Activated CD4-positive, alpha-beta T cell treated with anti-CD3 and anti-CD28 coated beads, Interleukin-2, amount 10 ng/mL, durations not matched to agents 7 days and 5 days (primary cell): Measurements from ENCODE around the gene ADD1. TPM values are rescaled to one million over a fixed set of nuclear protein-coding genes. Genes with fewer than 3 reads are reported as not detected.

Experiments
- CTCF ChIA-PET: fragments of 350-600 bp; sonication (Branson Sonifier 250); formaldehyde crosslinking; loops from one replicate; lab custom pipeline; 2021; ENCODE audit warnings: antibody characterized with exemption; lab: Charles Lee
- POLR2A ChIA-PET: fragments of 350-600 bp; sonication (Branson Sonifier 250); formaldehyde crosslinking; loops from one replicate; lab custom pipeline; 2021; ENCODE audit warnings: antibody characterized with exemption; lab: Charles Lee
- DNase-seq: peaks from one replicate; pipeline ENCODE4 v3.0.0-alpha.2; 2020
- H3K27ac Mint-ChIP-seq: one replicate; pipeline ENCODE4 v1.8.0; 2021; ENCODE audit warnings: mild to moderate bottlenecking, moderate library complexity, mixed read lengths
- H3K27me3 Mint-ChIP-seq: one replicate; pipeline ENCODE4 v1.8.0; 2021; ENCODE audit warnings: mixed read lengths
- H3K36me3 Mint-ChIP-seq: one replicate; pipeline ENCODE4 v1.8.0; 2021; ENCODE audit warnings: low read depth, mixed read lengths
- H3K4me1 Mint-ChIP-seq: one replicate; pipeline ENCODE4 v1.8.0; 2021; ENCODE audit warnings: mixed read lengths
- H3K4me3 Mint-ChIP-seq: one replicate; pipeline ENCODE4 v1.8.0; 2021; ENCODE audit warnings: mild to moderate bottlenecking, moderate library complexity, mixed read lengths
- H3K9me3 Mint-ChIP-seq: one replicate; pipeline ENCODE4 v1.8.0; 2021; ENCODE audit warnings: mixed read lengths
- total RNA-seq, 2 experiments: library from RNA; stranded (reverse); gene quantifications; one replicate each; pipeline ENCODE4 v1.2.3, GENCODE V29; 2021

The ADD1 gene
- total RNA-seq, 2 experiments from 2014 or later: 264 to 266 TPM

DNA sequence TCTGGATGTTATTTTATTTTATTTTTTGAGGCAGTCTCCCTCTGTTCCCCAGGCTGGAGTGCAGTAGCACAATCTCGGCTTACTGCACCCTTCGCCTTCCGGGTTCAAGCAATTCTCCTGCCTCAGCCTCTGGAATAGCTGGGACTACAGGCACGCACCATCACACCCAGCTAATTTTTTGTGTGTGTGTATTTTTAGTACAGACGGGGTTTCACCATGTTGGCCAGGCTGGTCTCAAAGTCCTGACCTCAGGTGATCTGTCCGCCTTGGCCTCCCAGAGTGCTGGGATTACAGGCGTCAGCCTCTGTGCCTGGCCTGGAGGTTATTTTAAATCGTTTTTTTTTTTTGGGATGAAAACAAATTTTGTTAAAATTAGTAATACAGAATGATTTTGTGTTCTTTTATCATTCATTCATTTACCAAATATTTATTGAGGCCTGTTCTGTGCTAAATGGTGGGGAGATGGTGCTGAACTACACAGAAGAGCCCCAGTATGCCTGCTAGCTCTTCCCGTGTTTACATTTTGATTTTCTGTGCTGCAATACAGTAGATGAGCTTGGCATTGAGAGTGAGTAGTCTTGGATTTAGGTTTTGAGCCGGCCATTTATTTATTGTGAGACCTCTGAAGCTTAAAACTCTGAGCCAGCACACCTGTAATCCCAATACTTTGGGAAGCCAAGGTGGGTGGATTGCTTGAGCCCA is 22.7 kb downstream of the ADD1 start:
- no peaks in the 10 kb centered on the region for H3K27me3 Mint-ChIP-seq
- DNase-seq: no peak
- H3K27ac Mint-ChIP-seq: no peak overlapping the region
- no peak overlapping the region for H3K4me3 Mint-ChIP-seq
- no peaks in the 10 kb centered on the region for H3K9me3 Mint-ChIP-seq
- ChIA-PET CTCF (interaction anchor here (1.8 kb wide), 1 partner anchor 24 kb away, joined by 6 read pairs; no protein-coding TSS in a partner anchor), POLR2A (no interaction called here)
- H3K36me3 Mint-ChIP-seq: peaks cover 12% of the 10 kb centered on the region
- H3K4me1 Mint-ChIP-seq: peaks cover 52% of the 10 kb centered on the region

DNA sequence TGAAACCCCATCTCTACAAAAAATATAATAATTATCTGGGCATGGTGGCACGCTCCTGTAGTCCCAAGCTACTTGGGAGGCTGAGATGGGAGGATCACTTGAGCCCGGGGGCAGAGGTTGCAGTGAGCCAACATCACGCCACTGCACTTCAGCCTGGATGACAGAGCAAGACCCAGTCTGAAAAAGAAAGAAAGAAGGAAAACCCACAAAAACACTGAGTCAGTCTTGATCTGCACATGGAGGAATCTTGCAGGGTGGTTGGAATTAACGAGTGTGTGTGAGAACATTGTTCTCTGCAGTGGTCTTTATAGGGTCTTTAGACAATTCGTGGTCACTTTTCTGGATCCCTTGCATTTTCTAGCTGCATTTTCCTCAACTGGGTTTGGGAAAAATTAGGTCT is 23.2 kb downstream of the ADD1 start:
- H3K36me3 Mint-ChIP-seq: peaks cover 17% of the 10 kb centered on the region

DNA sequence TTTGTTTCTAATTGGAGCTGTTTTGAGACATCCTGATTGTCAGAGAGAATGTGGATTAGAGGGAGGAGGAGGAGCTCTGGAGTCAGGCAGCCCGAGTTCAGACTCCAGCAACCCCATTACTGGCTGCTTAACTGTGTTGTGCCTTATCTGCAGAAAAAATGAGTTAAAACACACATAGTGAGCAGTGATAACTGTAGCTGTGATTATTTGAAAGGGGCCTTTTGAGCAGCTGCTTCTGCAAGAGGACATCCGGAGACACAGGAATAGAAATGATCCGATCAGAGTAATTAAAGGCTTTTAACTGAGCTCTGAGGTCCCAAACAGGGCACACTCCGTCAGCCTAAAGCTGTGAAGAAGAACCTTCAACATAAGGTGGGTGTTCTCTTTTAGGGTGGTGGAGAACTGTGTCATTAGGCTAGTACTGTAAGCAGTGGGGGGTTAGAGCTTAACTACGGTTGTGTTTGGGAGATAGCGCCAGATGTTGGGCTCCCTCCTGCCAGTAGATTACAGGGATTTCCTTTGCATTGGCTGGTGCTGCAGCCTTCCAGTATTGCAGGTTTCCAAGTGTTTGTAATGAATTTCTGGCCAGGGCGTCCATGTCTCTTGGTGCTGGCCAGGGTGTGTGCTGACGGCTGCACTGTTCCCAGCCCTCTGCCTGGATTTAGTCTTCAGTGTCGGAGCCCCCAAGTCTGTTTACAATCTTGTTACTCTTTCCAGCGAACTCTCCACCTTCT is 24.3 kb downstream of the ADD1 start:
- DNase-seq: no peak
- CTCF ChIA-PET: interaction anchor here (1.0 to 1.8 kb wide), 4 partner anchors 11 to 104 kb away, joined by 3 to 6 read pairs (median 4); no protein-coding TSS in a partner anchor
- Mint-ChIP-seq H3K9me3 (no peaks in the 10 kb centered on the region), H3K4me3 (no peak overlapping the region), H3K36me3 (peaks cover 15% of the 10 kb centered on the region), H3K27ac (no peak overlapping the region), H3K27me3 (no peaks in the 10 kb centered on the region), H3K4me1 (peaks cover 46% of the 10 kb centered on the region)
- POLR2A ChIA-PET: no interaction called here

More for the DNA sequence above, 23.2 kb downstream of the ADD1 start:
- Mint-ChIP-seq H3K27ac (peak overlapping the region; percentile 37), H3K4me3 (no peak overlapping the region), H3K4me1 (peaks cover 52% of the 10 kb centered on the region), H3K27me3 (no peaks in the 10 kb centered on the region), H3K9me3 (no peaks in the 10 kb centered on the region)
- CTCF ChIA-PET: interaction anchor here (1.0 to 1.8 kb wide), 4 partner anchors 10 to 103 kb away, joined by 3 to 6 read pairs (median 4); no protein-coding TSS in a partner anchor
- no peak for DNase-seq
- POLR2A ChIA-PET: no interaction called here

DNA sequence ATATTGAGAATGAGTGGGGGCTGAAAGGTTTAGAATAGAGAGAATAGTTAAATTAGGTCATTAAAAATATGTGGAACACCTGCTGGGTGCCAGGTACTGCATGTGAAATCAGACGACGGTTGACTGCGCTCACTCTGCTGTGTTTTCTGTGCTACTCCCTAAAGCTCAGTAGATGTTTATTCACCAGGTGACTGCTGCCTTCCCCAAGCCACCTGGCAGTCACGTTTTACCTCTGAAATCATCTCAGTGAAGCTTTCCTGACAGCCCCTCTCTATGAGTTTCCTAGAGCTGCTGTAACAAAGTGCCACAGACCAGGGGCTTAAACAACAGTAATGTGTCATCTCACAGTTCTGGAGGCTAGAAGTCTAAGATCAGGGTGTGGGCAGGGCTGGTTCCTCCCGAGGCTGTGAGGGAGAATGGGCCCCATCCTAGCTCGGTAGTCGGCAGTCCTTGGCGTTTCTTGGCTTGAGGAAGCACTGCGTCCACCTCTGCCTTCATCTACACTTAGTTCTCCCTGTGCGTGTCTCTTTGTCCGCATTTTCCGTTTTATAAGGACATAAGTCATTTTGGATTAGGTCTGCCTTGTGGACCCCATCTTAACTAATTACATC is 25.3 kb downstream of the ADD1 start:
- peaks cover 16% of the 10 kb centered on the region for H3K36me3 Mint-ChIP-seq
- peak overlapping the region; percentile 27 for H3K27ac Mint-ChIP-seq
- H3K4me1 Mint-ChIP-seq: peaks cover 45% of the 10 kb centered on the region
- no peaks in the 10 kb centered on the region for H3K27me3 Mint-ChIP-seq
- ChIA-PET CTCF (interaction anchor here (0.8 kb wide), 1 partner anchor 8 kb away, joined by 3 read pairs; no protein-coding TSS in a partner anchor), POLR2A (no interaction called here)
- DNase-seq: no peak
- no peak overlapping the region for H3K4me3 Mint-ChIP-seq
- H3K9me3 Mint-ChIP-seq: no peaks in the 10 kb centered on the region

DNA sequence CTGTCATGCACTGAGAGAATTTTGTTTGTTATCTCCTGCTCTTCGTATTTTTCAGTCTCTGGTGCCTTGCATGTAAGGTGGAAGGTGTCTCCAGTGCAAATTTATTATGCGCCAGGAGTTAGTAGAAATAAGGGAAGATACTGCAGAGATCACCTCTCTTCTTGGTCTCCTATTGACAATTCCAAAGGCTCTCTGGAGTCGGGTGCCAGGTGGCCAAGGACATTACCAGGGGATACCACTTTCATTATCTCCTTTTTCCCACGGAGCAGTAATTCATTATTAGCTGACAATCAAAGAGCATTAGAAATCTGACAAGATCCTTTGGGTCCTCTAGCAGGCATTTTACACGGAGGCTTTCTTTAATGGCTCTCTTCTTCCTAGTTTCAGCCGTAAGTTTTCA is 26.0 kb downstream of the ADD1 start:
- H3K27ac Mint-ChIP-seq: no peak overlapping the region
- no peaks in the 10 kb centered on the region for H3K9me3 Mint-ChIP-seq
- H3K36me3 Mint-ChIP-seq: peaks cover 18% of the 10 kb centered on the region
- H3K27me3 Mint-ChIP-seq: no peaks in the 10 kb centered on the region
- no peak for DNase-seq
- no peak overlapping the region for H3K4me3 Mint-ChIP-seq
- CTCF ChIA-PET: interaction anchor here (0.8 kb wide), 1 partner anchor 8 kb away, joined by 3 read pairs; no protein-coding TSS in a partner anchor
- H3K4me1 Mint-ChIP-seq: peaks cover 44% of the 10 kb centered on the region
- POLR2A ChIA-PET: no interaction called here

DNA sequence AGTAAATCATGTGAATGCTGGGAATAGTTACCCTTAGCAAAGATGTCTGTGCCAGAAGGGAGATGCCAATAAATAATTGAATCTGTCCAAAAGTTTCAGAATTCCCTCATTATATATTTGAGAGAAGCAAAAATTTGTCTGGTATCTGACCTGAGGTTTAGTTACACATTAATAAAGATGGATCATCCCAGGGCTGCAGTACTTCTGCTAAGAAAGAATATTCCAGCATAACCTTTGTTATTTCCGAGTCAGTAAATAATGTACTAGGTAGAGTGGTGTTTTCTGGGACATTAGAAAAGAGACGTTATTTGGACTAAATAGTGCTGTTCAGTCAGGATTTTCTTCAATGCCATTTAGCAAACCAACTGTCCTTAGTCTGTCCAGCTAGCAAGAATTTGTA is 26.4 kb downstream of the ADD1 start:
- no peak overlapping the region for H3K27ac Mint-ChIP-seq
- peaks cover 18% of the 10 kb centered on the region for H3K36me3 Mint-ChIP-seq
- H3K27me3 Mint-ChIP-seq: no peaks in the 10 kb centered on the region
- CTCF ChIA-PET: interaction anchor here (0.7 to 0.8 kb wide), 3 partner anchors 9 to 305 kb away, joined by 3 to 5 read pairs (median 3); no protein-coding TSS in a partner anchor
- no peak for DNase-seq
- POLR2A ChIA-PET: no interaction called here
- no peaks in the 10 kb centered on the region for H3K9me3 Mint-ChIP-seq
- H3K4me3 Mint-ChIP-seq: no peak overlapping the region
- peaks cover 42% of the 10 kb centered on the region for H3K4me1 Mint-ChIP-seq

DNA sequence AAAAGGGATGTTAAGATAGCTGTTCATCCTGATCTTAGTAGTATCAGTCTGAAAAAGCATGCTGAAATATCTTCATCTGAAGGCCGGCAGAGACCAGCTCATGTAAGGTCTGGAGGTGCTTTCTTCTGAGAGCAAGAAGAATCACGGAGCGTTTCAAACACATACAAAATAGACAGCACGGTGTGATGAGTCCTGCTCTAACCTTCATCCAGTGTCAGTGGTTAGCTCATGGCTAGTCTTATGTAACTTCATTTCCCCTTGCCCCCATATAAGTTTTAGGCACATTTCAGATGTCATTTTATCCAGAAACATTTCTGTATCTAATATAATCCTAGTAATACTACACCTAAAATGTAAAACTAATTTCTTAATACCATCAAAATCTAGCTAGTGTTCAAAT is 27.8 kb downstream of the ADD1 start:
- Mint-ChIP-seq H3K27ac (no peak overlapping the region), H3K27me3 (no peaks in the 10 kb centered on the region), H3K9me3 (no peaks in the 10 kb centered on the region), H3K4me3 (no peak overlapping the region), H3K36me3 (peaks cover 25% of the 10 kb centered on the region), H3K4me1 (peaks cover 45% of the 10 kb centered on the region)
- CTCF ChIA-PET: interaction anchor here (0.9 to 1.1 kb wide), 2 partner anchors 18 to 29 kb away, joined by 3 read pairs; no protein-coding TSS in a partner anchor
- POLR2A ChIA-PET: no interaction called here
- no peak for DNase-seq

DNA sequence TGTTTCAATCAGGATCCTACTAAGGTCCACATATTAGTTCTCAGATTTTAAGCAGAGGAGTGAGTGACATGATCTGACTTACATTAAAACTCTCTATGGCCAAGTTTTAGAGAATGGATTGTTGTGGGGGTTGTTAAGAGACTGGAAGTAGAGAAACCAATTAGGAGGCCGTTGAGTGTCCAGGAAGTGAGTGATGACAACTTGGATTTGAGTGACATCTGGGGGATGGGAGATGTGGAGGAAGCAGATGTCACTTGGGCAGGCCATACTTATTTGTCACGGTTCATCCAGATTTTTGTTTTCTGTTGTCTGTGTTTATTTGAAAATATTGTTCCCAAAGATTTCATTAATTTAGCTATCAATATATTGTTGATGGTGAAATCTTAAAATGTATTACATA is 28.3 kb downstream of the ADD1 start:
- H3K9me3 Mint-ChIP-seq: no peaks in the 10 kb centered on the region
- H3K36me3 Mint-ChIP-seq: peaks cover 26% of the 10 kb centered on the region
- H3K27me3 Mint-ChIP-seq: no peaks in the 10 kb centered on the region
- no peak for DNase-seq
- ChIA-PET CTCF (interaction anchor here (0.9 to 1.1 kb wide), 2 partner anchors 18 to 29 kb away, joined by 3 read pairs; no protein-coding TSS in a partner anchor), POLR2A (no interaction called here)
- H3K4me1 Mint-ChIP-seq: peaks cover 44% of the 10 kb centered on the region
- peak overlapping the region; percentile 73 for H3K27ac Mint-ChIP-seq
- H3K4me3 Mint-ChIP-seq: no peak overlapping the region

DNA sequence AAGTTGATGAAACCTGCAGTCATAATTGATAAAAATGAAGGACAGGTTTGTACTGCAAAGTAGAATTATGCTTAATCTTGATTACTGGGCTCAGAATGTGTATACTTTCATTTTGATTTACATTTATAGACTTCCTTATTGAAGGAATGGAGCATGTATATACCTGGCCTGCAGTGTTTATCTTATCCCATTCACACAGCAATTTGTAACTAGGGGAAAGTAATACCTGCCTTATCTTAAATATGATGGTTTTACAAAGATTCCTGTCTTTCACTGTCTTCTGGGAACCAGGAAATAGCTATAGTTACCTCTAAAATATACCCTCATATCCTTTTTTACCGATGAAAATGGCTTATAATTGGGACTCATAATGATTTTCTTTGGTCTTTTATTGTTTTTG is 29.7 kb downstream of the ADD1 start:
- POLR2A ChIA-PET: no interaction called here
- no peak overlapping the region for H3K4me3 Mint-ChIP-seq
- no peaks in the 10 kb centered on the region for H3K27me3 Mint-ChIP-seq
- CTCF ChIA-PET: no interaction called here
- DNase-seq: no peak
- H3K4me1 Mint-ChIP-seq: peaks cover 37% of the 10 kb centered on the region
- no peak overlapping the region for H3K27ac Mint-ChIP-seq
- peaks cover 33% of the 10 kb centered on the region for H3K36me3 Mint-ChIP-seq
- no peaks in the 10 kb centered on the region for H3K9me3 Mint-ChIP-seq

DNA sequence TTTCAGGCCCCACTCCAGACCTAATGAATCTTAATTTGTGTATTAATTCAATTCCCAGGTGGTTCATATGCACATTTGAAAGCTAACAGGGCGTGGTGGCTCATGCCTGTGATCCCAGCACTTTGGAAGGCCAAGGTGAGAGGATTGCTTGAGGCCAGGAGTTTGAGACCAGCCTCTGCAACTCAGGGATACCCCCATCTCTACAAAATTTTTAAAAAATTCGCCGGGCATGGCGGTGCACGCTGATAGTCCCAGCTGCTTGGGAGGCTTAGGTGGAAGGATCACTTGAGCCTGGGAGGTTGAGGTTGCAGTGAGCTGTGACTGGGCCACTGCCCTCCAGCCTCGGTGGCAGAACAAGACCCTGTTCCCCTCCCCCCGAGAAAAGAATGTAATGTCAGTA is 31.2 kb downstream of the ADD1 start:
- Mint-ChIP-seq H3K36me3 (peaks cover 39% of the 10 kb centered on the region), H3K4me3 (no peak overlapping the region), H3K27ac (no peak overlapping the region), H3K4me1 (peaks cover 35% of the 10 kb centered on the region), H3K9me3 (no peaks in the 10 kb centered on the region), H3K27me3 (no peaks in the 10 kb centered on the region)
- no peak for DNase-seq
- POLR2A ChIA-PET: no interaction called here
- CTCF ChIA-PET: interaction anchor here (0.9 to 1.0 kb wide), 2 partner anchors 9 to 16 kb away, joined by 3 read pairs; no protein-coding TSS in a partner anchor

DNA sequence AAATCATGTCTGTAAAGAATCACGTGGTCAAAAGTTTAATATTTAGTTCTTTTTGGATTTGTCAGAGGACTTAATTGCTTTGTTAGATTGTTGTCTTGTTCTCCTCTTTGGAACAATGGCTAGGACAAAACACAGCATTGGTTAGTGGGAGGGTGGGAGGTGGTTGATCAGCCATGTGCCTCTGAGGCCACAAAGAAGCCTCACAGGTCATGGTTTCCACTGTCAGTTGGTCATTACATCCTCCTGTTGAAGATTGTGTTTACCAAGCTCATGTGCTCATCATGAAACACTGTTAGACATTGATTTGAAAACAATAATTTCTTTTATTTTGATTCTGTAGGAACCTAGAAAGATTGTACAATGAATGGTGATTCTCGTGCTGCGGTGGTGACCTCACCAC is 31.9 kb downstream of the ADD1 start:
- no peak overlapping the region for H3K27ac Mint-ChIP-seq
- no peak for DNase-seq
- POLR2A ChIA-PET: no interaction called here
- H3K27me3 Mint-ChIP-seq: no peaks in the 10 kb centered on the region
- H3K4me1 Mint-ChIP-seq: peaks cover 32% of the 10 kb centered on the region
- no peak overlapping the region for H3K4me3 Mint-ChIP-seq
- no peaks in the 10 kb centered on the region for H3K9me3 Mint-ChIP-seq
- CTCF ChIA-PET: interaction anchor here (1.0 kb wide), 1 partner anchor 15 kb away, joined by 3 read pairs; no protein-coding TSS in a partner anchor
- H3K36me3 Mint-ChIP-seq: peaks cover 40% of the 10 kb centered on the region

DNA sequence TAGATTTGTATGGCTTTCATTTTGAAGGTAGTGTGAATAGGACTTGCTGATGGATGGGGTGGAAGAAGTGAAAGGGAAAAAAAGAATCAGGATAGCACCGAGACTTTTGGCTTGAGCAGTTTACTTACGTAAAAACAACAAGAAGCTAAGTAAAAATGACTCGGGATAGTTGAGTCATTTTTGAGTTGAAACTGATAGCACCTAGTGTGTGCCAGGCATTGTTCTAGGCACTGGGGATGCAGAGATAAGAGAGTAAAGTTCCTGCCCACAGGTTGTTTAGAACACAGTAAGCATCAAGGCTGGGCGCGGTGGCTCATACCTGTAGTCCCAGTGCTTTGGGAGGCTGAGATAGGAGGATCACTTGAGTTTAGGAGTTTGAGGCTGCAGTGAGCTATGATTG is 34.7 kb downstream of the ADD1 start:
- no peak overlapping the region for H3K4me3 Mint-ChIP-seq
- peaks cover 44% of the 10 kb centered on the region for H3K36me3 Mint-ChIP-seq
- ChIA-PET CTCF (interaction anchor here (1.2 to 2.1 kb wide), 3 partner anchors 13 to 47 kb away, joined by 3 to 9 read pairs (median 6); no protein-coding TSS in a partner anchor), POLR2A (no interaction called here)
- no peaks in the 10 kb centered on the region for H3K9me3 Mint-ChIP-seq
- H3K4me1 Mint-ChIP-seq: peaks cover 17% of the 10 kb centered on the region
- H3K27me3 Mint-ChIP-seq: no peaks in the 10 kb centered on the region
- H3K27ac Mint-ChIP-seq: no peak overlapping the region
- DNase-seq: no peak
